HEK293T (cell line): ENCODE measurements around the gene PEX26.

ENCODE experiments used
- ARNT ChIP-seq: fragments of 450-650 bp; IDR thresholded peaks from 2 replicates; pipeline ENCODE4 v1.6.1; 2017; ENCODE audit warnings: mild to moderate bottlenecking
- BHLHE40 ChIP-seq: fragments of 450-650 bp; IDR thresholded peaks from 2 replicates; pipeline ENCODE4 v1.6.1; 2016; ENCODE audit warnings: mild to moderate bottlenecking, moderate library complexity, borderline replicate concordance
- L3MBTL2 ChIP-seq: fragments of 450-650 bp; conservative IDR thresholded peaks from 2 replicates; pipeline ENCODE4 v1.6.1; 2016; ENCODE audit warnings: mild to moderate bottlenecking
- SP1 ChIP-seq: fragments of 450-650 bp; IDR thresholded peaks from 2 replicates; pipeline ENCODE4 v1.6.1; 2017

- TF ChIP-seq SP1 (no peak), ARNT (no peak), L3MBTL2 (no peak), BHLHE40 (no peak)
Observed at GRCh38 chr22:18056161-18056666, 21.6 kb upstream of the PEX26 start.
